Skeletal muscle satellite cell (primary cell): ENCODE measurements around the gene MADD.

Experiments used
- H3K27me3 ChIP-seq: 2 replicates; pipeline ENCODE4 v1.7.0; 2013; ENCODE audit warnings: low read length; ENCODE audit not compliant: control insufficient read depth, insufficient read depth
- H3K36me3 ChIP-seq: 2 replicates; pipeline ENCODE4 v1.7.0; 2013; ENCODE audit warnings: mild to moderate bottlenecking, control low read depth, low read length; ENCODE audit not compliant: insufficient read depth
- H3K4me1 ChIP-seq: 2 replicates; pipeline ENCODE4 v1.7.0; 2013; ENCODE audit warnings: low read length; ENCODE audit not compliant: control insufficient read depth, insufficient read depth
- H3K4me2 ChIP-seq: 2 replicates; pipeline ENCODE4 v1.7.0; 2013; ENCODE audit warnings: mild to moderate bottlenecking, low read length
- H3K4me3 ChIP-seq: 2 replicates; pipeline ENCODE4 v1.7.0; 2013; ENCODE audit warnings: low read length
- H3K9ac ChIP-seq: 2 replicates; pipeline ENCODE4 v1.7.0; 2013; ENCODE audit warnings: mild to moderate bottlenecking, low read depth, low read length, moderate library complexity
- H3K9me3 ChIP-seq: replicated peaks from 2 replicates; pipeline ENCODE4 v1.7.0; 2013; ENCODE audit warnings: mild to moderate bottlenecking, control low read depth, low read length

Gene MADD

DNA sequence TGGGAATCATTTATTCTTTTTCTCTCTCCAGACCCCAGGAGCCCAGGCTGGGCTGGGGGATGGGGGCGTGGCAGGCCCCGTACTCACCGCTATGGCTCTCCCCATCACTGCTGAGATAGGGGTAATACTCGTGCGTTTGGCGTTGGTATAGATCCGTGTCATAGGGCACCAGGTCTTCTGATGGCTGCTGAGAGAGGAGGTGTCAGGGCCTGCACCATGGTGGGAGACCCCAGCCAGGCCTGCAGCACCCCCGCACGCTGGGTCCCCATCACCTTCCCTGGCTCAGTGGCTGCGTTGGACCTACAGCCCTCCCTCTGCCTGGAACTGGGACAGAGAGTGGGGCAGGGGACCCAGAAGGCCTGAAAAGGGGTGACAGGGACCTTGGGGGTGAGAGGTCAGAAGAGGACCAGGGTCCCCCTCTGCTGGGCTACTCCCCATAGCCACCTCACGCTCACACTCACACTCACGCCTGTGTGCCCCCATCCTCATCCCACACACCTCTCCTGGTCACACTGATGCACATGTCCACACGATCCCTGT lies 105.7 kb downstream of the MADD start:
- no peak overlapping the region for H3K4me2 ChIP-seq
- no peak overlapping the region for H3K9ac ChIP-seq

DNA sequence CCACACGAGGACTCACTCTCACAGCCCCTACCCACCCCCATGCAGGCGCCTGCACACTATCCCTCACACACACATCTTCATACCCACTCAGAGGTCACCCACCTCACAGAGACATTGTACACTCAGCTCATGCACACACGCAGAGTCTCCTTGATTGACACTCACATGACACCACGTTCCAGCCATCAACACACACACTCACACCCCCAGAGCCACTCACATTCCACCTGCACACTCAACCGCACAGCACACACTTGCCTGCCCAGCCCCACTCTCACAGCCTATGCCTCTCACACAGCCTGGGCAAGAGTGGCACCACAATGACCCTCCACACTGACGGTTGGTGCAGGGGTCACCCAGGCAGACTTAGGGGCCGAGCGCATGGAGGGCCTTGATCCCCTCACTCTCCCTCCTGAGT lies 106.2 kb downstream of the MADD start:
- Histone ChIP-seq H3K4me1 (peaks cover 8% of the 10 kb centered on the region), H3K4me3 (no peak overlapping the region), H3K36me3 (no peaks in the 10 kb centered on the region), H3K9ac (no peak overlapping the region), H3K27me3 (no peaks in the 10 kb centered on the region), H3K4me2 (no peak overlapping the region), H3K9me3 (no peaks in the 10 kb centered on the region)

More for the DNA sequence above, 105.7 kb downstream of the MADD start:
- Histone ChIP-seq H3K4me1 (peaks cover 8% of the 10 kb centered on the region), H3K9me3 (no peaks in the 10 kb centered on the region), H3K27me3 (no peaks in the 10 kb centered on the region), H3K4me3 (no peak overlapping the region), H3K36me3 (no peaks in the 10 kb centered on the region)

DNA sequence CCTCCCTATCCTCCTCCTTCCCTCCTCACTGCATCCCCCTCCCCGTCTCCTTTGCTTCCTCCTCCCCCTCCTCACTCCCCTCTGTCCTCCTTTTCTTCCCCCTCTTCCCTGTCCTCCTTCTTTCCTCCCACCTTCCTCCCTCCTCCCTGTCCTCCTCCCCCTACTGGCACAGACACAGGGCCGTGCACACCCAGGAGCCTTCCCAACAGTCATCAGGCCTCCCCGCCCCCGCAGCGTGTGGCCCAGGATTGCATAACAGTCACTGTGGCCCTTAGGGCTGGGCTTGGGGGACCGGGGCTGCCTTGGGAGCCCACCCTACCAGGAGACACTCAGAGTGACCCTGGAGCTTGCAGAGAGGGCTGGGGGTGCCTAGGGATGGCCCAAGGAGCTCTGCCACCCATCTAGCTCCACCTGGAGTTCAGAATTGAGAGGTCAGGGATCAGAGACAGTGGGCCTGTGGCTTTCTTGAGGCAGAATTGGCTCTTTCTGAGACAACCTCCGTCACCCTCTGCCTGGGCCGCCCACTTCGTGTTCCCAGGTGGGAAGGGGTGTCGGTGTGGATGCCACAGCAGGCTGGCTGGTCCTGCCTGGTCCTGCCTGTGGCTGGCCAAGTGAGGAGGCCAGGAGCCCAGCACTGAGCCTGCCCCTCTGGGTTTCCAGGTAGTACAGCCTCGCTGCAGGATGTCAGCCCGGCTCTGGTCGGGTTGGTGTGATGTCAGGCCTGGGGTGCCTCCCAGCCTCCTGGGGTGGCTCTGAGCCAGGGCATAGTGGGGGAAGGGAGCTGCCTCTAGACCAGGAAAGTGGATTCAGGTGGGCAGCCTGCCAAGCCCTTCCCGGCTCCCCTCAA lies 106.8 kb downstream of the MADD start:
- Histone ChIP-seq H3K4me1 (peaks cover 8% of the 10 kb centered on the region), H3K4me3 (no peak overlapping the region), H3K4me2 (no peak overlapping the region), H3K27me3 (no peaks in the 10 kb centered on the region), H3K9ac (no peak overlapping the region), H3K9me3 (no peaks in the 10 kb centered on the region), H3K36me3 (no peaks in the 10 kb centered on the region)

DNA sequence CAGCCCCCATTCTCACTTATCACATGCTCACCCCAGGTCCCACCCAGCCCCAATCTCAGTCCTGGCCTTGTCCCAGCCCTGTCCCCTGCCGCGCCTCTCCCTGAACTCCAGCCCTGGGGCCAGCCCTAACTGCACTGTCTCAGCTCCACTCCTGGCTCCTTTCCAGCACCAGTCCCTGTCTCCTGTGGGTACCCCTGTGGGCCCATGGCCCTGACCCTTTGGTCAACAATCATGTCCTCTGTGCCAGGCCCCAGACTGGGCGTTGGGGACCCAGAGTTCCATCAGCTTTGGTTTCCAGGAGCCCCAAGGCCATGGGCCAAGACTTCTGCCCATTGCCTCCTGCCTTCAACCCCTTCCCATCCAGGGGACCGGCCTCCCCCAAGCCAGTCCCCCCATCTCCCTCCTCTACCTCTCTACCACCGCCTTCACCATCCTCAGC lies 107.7 kb downstream of the MADD start:
- no peaks in the 10 kb centered on the region for H3K27me3 ChIP-seq
- H3K9ac ChIP-seq, result no peak overlapping the region
- H3K4me2 ChIP-seq, result no peak overlapping the region
- peaks cover 8% of the 10 kb centered on the region for H3K4me1 ChIP-seq
- H3K4me3 ChIP-seq, result no peak overlapping the region
- H3K36me3 ChIP-seq, result no peaks in the 10 kb centered on the region
- H3K9me3 ChIP-seq, result no peaks in the 10 kb centered on the region

DNA sequence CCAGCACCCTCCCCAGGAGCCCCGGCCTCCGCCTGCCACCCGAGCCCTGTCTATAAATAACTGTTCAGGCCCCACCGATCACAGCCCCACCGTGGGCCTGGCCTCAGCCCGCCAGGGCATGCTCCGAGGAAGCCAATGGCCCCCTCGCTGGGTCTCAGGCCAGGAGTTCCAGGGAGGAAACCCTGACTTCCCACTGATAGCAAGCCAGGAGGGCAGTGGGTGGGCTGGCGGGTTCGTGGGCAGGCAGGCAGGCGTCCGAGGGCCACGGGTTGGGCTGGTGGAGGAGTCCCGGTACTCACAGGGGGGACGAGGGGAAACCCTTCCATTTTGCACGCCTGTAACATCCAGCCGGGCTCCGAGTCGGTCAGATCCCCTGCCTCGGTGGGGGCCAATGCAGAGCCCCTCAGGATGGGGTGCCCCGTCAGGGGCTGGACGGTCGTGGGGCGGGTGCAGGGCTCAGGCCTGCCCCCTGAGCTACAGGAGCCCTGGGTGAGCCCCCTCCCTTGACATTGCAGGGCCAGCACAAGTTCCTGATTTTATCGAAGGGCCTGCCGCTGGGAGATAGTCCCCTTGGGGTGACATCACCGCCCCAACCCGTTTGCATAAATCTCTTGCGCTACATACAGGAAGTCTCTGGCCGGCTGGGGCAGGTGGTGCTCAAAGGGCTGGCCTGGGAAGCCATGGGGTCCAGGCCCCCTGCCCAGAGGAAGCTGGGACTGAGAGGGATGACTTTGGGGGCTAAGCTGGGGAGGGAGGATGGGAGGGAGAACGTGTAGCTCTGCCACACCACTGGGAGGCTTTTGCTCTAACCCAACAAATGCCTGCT lies 108.3 kb downstream of the MADD start, which contains the start of gene SPI1:
Gene SPI1 (minus strand): TSS at position 538 of the 826 bp plus-strand sequence. CDS start 194 bp downstream, at position 344.
- Histone ChIP-seq H3K27me3 (no peaks in the 10 kb centered on the region), H3K9ac (no peak within 1 kb of the TSS), H3K36me3 (no peaks in the 10 kb centered on the region), H3K4me3 (no peak within 1 kb of the TSS), H3K9me3 (no peaks in the 10 kb centered on the region), H3K4me1 (peaks cover 8% of the 10 kb centered on the region), H3K4me2 (no peak within 1 kb of the TSS)

DNA sequence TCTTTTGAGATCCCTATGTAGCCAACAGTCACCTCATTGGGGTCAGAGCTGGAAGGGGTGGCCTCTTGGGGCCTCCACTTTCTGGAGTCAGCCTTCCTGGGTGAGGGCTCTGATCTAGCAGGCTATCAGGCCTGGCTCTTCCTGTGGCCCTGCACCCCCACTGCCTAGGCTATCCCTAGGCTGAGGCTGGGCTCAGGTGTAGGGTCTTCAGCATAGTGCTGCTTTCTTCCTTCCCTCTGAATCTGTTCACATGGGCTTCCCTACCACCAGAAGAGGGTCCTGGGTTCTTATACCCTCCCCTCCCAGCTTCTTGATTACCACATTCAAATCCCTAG lies 108.9 kb downstream of the MADD start:
- no peaks in the 10 kb centered on the region for H3K9me3 ChIP-seq
- no peaks in the 10 kb centered on the region for H3K36me3 ChIP-seq
- H3K4me3 ChIP-seq, result no peak overlapping the region
- no peaks in the 10 kb centered on the region for H3K27me3 ChIP-seq
- H3K4me2 ChIP-seq, result no peak overlapping the region
- H3K9ac ChIP-seq, result no peak overlapping the region
- peaks cover 8% of the 10 kb centered on the region for H3K4me1 ChIP-seq

DNA sequence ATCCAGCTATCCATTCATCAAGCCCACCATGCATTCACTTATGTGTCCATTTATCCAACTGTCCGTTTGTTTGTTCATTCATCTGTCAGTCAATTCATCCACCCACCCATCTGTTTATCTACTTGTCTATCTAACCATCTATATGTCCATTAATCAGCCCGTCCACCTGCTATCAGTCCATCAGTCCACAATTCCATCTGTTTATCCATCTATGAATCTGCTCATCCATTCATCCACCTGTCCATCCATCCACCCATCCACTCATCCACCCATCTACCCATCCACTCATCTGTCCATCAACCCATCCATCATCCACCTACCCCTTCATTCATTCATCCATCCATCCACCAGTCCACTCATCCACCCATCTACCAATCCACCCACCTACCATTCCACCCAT lies 109.4 kb downstream of the MADD start:
- Histone ChIP-seq H3K4me1 (peaks cover 4% of the 10 kb centered on the region), H3K4me3 (no peak overlapping the region), H3K9me3 (no peaks in the 10 kb centered on the region), H3K4me2 (no peak overlapping the region), H3K36me3 (no peaks in the 10 kb centered on the region), H3K27me3 (no peaks in the 10 kb centered on the region), H3K9ac (no peak overlapping the region)
